Lower leg skin (tissue), 3 donors: ENCODE measurements around the gene GCKR.

ENCODE experiments used
- CTCF ChIP-seq, 3 donors: fragments of 450-650 bp; IDR thresholded peaks; one replicate each; pipeline ENCODE4 v1.5.1; 2016; ENCODE audit warnings: antibody characterized with exemption in 3 of 3, mild to moderate bottlenecking in 3 of 3, moderate library complexity in 2 of 3
- POLR2A ChIP-seq, 2 donors: fragments of 450-650 bp; IDR thresholded peaks; one replicate each; pipeline ENCODE4 v1.6.1; 2016 to 2017; ENCODE audit warnings: antibody characterized with exemption in 2 of 2, mild to moderate bottlenecking in 1 of 2, moderate library complexity in 1 of 2

GRCh38 chr2:27531983-27532382, 35.3 kb downstream of the GCKR start:
- TF ChIP-seq CTCF (IDR thresholded peaks at IDR 0.05): no peak
- no peak for TF ChIP-seq POLR2A (IDR thresholded peaks at IDR 0.05)
